ENCODE measurements around the gene SLC4A8.

Gene SLC4A8

DNA sequence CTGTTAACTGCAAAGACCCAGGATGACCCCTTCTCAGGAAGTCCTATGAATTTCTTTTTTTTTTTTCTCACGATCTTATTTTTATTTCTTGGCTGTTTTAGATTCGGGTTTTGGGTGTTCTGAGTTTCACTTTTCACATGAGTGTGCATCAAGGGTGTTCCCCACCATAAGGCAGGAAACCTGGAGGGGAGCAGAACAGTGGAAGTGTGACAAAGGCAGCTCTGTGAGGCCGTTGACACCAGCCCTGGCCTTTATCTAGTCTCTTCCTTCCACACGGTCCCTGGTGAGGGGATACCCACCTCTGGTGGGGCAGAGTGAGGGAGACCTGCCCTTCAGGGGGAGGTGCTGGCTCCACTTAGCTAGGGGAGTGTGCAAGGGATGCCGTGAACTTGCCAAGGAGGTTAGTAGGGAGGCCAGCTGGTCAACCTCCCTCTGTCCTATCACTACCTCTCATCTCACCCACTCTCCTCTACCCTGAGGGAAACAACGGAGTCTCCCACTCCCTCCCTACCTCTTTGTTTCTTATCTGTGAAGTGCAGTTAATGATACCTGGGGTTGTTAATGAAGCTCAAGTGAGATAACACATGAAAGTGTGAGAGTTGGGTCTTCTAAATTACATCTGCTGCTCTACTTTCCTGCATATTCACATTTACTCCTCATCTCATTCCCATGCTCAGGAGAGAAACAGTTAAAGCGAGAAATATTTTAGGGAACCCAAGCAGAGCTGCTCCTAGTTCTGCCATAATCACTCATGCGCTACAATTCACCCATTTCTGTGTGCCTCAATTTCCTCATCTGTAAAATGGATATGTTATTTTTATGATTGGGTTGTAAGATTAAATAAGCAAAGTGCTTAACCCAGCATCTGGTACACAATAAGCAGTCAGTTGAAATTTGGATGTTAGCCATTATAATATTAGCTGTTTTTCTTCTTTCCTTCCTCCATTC is 29.1 kb upstream of the SLC4A8 start:
- DNase-seq = no peak

DNA sequence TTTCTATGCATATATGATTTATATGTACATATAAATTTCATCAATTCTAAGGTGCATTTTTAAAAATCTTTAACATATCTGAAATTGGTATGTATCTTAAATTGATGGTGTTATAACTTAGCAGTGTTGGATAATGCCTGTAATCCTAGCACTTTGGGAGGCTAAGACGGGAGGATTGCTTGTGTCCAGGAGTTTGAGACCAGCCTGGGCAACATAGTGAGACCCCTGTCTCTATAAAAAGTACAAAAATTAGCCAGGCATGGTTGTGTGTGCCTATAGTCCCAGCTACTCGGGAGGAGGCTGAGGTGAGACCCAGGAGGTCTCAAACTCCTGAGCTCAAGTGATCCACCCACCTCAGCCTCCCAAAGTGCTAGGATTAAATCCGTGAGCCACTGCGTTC is 27.0 kb upstream of the SLC4A8 start:
- DNase-seq = no peak

DNA sequence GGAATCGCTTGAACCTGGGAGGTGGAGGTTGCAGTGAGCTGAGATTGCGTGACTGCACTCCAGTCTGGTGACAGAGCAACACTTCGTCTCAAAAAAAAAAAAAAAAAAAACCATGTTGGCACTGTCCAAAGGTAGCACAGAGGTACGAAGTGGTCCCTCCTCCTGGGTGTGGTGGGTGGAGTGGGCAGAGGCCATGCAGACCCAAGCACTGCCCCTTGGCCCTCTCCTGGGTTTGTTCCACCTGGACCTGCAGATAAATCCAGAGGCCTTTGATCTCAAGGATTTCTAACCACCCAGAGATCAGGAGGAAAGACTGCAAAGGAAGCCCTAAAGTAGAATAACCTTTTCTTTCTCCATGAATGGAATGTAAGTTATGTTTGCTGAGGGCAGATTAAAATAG is 24.7 kb upstream of the SLC4A8 start:
- DNase-seq = no peak

DNA sequence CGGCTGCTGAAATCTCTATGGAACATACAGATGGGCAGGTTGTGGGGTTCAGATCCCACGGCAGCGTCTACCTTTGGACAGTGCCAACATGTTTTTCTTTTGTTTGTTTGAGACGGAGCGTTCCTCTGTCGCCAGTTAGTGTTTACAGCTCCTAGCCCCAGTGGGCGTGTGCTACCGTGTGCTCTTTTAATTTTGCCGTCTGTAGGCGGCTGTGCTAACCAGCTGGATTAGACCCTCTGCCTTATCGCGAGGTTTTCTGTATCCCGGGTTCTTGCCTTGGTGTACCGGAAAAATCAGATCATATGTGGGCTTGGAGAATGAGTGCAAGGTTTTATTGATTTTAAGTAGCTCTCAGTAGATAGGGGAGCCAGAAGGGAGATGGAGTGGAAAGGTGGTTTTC is 23.6 kb upstream of the SLC4A8 start:
- no peak for DNase-seq

DNA sequence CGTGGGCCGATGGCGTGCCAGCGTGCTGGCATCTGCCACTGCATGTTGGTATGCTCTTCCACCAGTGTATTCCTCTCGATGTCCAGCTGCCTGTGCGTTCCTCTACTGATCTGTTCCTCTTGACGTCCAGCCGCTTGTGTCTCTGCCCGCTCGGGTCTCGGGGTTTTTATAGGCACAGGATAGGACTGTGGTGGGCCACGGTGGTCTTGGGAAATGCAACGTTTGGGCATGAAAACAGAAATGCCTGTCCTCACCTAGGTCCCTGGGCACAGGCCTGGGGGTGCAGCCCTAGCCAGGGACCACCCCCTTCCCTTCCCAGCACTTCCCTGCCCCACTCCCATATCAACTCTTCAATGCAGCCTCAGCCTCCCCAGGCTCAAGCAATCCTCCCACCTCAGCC is 23.1 kb upstream of the SLC4A8 start:
- DNase-seq = no peak

DNA sequence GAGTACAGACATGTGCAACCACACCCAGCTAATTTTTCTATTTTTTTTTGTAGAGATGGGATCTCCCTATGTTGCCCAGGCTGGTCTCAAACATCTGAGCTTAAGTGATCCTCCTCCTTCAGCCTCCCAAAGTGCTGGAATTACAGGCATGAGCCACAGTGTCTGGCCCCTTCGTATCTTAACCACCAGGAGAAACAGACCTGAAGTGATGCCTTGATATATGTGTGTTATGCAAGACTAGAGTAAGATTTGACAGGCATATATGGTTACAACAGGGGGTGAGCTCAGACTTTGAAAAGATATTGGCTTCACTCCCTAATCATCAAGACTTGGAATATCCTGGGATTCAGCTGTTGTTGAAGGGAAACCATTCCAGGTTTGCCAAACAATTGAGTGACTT is 22.7 kb upstream of the SLC4A8 start:
- no peak for DNase-seq

DNA sequence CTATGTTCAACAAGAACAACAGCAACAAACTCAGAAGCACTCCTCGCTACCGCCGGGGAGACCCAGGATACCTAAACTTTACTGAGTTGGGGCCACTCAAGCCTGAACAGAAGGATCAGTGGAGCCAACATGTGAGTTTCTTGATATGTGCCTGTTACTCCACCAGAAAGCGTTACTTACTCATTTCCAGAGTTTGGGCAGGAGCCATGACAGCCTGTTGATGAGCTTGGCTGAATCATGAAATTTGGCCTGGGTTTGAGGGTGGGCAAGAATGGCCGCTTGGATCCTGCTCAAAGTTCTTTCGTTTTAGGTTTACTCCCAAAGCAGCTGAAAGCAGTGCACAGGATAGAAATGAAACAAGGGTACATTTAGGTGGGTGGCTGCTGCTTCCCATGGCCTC is 21.5 kb upstream of the SLC4A8 start:
- no peak for DNase-seq

DNA sequence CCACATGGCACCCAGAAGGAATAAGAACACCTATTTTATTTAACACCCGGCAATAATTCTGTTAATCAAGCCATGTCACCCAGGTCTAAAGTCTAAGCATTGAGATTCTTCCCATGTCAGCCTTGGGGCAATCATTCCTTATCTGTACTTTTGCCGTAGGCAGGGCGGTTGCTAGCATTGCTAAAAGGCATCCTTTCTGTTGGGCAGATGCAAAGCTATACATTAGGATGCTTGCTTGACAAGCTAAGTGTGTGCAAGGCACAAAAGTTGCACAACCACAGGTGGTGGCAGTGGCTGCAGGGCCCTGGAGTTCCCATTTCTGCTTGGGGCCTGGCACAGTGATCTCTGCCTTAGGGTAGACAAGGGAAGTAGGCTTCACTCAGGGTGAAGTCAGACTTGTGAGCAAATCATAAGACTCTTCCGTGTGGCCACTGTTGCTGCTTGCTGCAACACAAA is 20.9 kb upstream of the SLC4A8 start:
- DNase-seq = no peak

DNA sequence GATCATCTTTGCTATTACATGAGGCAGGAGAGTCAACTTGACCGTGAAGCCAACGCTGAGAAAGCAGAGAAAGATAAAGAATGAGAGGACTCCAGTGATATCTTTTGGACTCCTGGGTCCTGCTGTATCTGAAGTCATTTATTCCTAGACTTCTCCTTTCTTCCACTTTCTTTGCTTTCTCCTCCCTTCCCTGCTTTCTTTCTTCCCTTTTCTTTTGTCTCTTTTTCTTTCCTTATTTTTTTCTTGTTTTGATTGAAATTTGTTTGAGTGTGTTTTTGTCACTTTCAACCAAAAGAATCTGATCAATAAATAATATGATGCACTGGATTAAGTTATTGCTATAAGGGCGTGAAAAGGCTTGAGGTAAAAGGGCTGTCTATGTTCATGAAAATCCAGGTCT is 20.0 kb upstream of the SLC4A8 start:
- DNase-seq = no peak

DNA sequence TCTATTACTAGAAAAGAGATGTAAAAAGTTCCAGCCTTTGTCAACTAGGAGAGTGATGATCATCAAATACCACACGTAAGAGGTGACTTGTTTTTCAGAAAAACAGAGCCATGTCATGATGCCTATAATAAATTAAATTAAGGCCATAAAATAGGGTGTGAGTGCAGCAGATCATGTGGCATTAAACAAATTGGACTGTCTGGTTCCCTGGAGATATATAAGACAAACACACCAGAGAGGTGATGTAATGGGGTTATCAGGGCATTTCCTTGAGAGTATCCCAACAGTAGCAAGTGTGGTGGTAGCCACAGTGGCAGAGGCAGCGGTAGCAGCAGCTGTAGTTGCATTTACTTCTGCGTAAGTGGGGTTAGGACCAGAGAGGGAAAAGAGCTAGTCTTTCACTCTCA is 18.8 kb upstream of the SLC4A8 start:
- no peak for DNase-seq

DNA sequence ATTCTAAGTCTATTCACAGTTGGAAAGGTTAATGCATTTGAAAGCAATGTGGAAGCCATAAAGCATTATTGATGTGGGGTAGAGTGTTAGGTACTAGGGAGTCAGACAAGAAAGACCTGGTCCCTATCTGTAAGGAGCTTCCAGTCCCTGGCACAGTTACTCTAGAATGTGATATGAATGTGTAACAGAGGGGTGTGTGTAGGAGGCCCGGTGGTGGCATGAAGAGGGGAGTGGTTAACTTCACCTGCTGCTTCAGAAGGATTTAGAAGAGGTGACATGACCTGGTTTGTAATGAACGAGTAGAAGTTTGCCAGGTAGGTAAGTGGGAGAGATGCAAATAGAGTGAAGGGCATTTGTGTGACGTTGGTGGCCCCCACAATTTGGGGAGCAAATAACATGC is 18.3 kb upstream of the SLC4A8 start:
- DNase-seq = no peak

DNA sequence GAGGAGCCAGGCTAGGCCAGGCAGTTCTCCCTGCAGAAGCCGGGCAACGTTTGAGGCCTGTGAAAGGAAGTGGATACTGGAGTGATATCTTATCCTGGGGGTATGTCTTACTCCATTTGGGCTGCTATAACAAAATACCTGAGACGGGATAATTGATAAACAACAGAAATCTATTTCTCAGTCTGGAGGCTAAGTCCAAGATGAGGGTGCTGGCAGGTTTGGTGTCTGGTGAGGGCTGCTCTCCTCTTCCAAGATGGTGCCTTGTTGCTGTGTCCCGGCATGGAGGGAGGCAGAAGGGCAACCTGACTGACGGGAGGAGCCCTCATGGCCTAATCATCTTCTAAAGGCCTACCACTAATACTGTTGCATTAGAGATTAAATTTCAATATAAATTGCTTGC is 17.8 kb upstream of the SLC4A8 start:
- DNase-seq = no peak

DNA sequence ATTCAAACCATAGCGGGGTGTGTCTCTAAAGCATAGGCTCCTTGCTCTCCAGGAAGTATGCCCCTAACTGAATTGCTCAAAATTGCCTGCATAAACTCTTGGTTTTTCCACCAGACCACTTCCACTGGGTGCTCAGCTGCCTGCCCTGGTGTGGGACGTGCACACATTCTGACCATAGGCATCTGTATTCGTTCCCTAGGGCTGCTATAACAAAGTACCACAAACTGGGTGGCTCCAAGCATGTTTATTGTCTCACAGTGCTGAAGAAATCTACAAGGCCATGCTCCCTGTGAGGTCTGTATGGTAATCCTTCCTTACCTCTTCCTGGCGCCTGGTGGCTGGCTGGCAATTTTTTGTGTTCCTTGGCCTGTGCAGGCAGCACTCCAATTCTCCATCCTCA is 17.0 kb upstream of the SLC4A8 start:
- DNase-seq = no peak

DNA sequence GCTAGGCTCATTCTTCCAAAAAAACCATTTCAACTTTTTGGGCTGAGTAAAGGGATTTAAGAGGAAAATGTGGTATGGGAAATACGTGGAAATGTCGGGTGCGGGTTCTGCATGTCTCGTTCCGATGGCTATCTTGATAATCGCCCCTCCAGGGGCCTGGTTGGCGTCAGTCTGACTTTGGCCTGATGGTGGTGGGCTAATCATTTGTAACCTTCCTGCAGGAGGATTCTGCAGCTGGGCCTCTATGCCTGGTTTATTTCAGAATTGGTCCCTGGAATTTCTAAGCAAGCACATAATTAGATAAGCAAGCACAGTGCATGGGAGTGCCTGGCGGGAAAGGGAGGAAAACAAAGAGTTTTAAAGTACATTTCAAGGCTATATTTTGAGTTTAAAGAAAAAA is 14.8 kb upstream of the SLC4A8 start:
- no peak for DNase-seq

DNA sequence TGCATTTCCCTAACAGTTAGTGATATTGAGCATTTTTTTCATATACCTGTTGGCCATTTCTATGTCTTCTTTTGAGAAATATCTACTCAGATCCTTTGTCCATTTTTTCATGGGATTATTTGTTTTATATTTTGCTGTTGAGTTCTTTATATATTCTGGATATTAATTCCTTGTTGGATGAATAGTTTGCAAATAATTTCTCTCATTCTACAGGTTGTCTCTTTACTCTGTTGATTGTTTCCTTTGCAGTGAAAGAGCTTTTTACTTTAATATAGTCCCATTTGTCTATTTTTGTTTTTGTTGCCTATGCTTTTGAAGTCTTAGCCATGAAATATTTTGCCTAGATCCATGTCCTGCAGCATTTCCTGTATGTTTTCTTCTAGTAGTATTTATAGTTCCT is 11.5 kb upstream of the SLC4A8 start:
- DNase-seq = no peak

DNA sequence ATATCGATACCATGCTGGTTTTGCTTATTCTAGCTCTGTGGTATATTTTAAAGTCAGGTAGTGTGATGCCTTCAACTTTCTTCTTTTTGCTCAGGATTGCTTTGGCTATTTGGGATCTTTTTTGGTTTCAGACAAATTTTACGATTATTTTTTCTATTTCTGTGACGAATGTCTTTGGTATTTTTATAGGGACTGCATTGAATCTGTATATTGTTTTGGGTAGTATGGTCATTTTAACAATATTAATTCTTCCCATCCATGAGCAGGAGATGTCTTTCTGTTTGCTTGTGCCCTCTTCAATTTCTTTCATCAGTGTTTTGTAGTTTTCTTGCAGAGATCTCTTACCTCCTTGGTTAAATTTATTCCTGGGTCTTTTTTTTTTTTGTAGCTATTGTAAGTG is 10.8 kb upstream of the SLC4A8 start:
- DNase-seq = no peak

DNA sequence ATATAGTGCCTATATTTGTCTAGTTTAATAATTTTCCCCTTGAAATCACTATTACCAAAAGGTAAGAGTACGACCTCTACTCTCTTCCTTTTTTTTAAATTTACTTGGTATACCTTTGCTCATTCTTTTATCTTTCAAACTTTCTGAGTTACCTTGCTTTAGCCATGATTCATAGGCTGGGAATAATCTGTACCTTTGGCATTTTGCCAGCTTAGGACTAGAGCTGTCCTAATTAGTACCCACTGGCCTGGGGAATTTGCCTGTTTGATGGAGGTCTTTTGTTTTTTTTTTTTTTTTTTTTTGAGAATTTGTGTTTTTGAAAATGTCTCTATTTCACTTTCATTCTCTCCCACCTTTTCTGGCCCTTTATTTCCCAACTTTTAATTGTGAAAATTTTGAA is 8.7 kb upstream of the SLC4A8 start:
- DNase-seq = no peak

DNA sequence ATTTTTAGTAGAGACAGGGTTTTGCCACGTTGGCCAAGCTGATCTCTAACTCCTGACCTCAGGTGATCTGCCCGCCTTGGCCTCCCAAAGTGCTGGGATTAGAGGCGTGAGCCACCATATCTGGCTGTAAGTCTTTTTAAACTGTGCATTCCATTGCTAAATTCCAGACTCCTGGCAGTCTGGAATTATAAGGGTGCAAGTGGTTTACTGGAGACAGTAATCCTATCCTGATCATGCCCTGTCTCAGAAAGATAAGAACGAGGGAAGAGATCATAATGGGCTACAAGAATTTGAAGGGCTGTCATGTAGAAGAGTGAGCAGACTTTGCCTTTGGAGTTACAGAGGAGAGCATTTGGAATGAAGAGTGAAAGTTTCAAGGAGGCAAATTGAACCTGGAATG is 6.8 kb upstream of the SLC4A8 start:
- DNase-seq = no peak

DNA sequence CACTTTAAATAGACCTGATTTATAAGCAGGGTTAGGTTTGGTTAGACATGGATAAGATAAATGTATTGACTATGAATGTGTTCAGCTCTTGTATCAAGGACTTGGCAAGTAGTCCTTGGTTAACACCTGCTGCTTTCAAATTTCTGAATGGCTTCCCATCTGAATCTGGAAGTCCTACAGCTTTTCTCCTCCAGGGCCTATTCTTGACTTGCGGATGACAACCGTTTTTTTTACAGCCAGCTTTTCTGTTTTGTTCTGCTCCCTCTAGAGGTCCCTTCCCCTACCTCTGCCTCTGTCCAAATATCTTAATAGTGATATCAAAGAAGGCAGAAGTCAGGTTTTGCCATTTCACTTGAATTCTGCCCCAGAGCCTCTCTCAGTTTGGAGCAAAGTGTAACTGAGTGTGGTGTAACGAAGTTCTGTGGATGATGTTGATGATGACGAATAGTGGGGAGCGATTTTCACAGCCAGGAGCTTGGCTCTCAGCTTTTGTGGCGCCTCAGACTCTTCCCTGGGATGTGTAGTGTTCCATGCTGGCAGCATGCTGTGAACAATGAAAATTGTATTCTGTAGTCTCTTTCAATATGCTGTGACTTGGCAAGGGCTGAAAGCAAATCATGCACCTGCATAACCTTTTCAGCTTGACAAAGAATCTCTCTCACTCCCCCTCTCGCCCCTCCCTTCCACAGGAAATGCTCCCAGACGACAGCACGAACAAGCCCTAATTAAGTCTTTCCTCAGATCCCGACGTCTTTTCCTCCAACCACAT is 5.0 kb upstream of the SLC4A8 start:
- DNase-seq = no peak

DNA sequence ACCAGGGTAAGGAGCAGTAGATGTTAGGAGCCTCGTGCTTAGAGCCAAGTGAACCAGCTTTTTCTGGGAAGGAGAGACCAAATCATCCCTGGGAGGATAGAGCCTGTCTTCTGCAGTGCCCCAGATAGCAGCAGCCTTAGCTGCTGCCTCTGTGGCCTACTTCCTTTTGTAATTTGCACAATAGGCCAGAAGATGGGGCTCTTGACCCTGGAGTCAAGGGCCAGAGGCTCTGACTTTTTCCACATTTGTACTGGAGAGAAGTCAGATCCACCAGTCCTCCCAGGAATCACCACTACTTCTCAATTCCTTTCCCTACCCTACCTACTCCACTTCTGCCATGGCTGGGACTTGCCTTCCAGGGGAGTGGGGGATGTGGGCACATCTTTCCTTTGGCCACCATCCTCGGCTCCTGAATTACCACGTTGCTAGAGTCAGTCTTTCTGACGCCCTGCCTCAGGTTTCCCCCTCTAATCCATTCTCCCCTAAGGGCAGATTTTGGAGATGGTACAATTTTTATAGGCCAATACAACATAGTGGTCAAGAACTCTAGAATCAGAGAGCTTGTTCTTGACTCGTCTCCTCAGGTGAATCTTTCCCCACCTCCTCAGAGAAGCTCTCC is 3.3 kb upstream of the SLC4A8 start:
- DNase-seq = peak; percentile 32

DNA sequence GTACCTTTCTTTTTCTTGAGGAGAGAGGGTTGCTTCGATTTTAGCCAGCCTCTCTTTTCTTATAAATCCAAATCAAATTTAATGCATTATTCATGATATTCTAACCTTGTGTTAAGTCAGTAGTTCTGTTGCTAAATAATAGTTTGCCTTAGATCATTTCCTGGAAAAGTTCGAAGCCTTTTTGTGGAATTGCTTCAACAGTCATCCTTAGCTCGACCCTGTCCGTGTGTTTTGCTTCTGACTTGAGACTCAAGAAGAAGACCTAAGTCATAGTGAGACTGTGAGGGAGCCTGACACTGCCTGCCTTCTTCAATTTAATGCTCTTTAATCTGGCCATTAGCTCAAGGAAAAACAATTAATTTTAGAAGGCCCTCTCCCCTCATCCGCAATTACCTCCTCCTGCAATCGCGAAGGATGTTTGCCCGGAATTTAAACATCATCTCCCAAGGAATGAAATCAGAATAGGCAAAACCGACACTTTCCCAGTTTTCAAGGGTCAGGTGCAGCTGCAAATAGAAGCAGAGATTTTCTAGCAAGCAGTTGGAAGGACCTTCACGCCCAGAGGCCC is 453 bp upstream of the SLC4A8 start:
- no peak for DNase-seq

DNA sequence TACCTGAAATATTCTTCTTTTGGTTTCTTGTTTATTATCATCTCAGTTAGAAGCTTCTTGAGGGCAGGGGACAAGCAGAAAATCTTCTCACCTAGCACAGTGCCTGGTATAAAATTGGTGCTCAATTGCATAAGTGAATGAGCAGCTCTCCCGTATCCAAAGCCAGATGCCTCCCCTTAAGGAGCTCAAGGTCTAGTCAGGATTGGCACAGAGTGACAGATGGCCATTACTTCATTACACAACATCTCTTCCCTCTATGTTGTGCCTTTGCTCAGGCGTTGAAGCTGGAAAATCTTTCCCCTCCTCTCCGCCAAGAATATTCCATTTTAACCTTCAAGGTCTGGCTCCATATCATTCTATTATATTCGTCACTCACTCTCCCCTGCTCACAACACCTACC is 3.6 kb downstream of the SLC4A8 start:
- no peak for DNase-seq

DNA sequence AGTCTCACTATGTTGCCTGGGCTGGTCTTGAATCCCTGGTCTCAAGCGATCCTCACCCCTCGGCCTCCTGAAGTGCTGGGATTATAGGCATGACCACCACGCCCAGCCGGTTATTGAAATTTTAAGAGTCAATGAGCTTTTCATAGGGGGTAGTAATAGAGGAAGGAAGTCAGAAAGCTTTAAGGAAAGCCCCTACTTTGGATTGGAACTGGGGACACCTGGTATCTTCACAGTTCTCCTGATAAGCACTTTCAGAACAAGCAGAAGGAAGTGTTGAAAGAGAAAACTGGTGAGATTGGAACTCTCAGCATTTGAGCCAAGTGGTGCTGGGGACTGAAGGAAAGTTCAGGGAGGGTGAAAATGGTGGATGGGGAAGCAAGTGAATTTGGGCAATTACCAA is 5.1 kb downstream of the SLC4A8 start:
- no peak for DNase-seq
